HL-60 (cell line): Measurements from ENCODE around the gene ZFAND3.

Experiments used
- DNase-seq, 2 experiments: peaks; one replicate each; pipeline ENCODE4 v3.0.0-alpha.2; 2010 to 2020; ENCODE audit warnings: low read depth in 1 of 2, low spot score in 1 of 2
- H3K27ac ChIP-seq: fragments of 250-450 bp; sonication (Bioruptor Pico); replicated peaks from 2 replicates; pipeline ENCODE4 v1.5.1; 2020; ENCODE audit warnings: mild to moderate bottlenecking, moderate library complexity
- H3K27me3 ChIP-seq: fragments of 250-450 bp; sonication (Bioruptor Pico); 2 replicates; pipeline ENCODE4 v1.5.1; 2021; ENCODE audit warnings: mild to moderate bottlenecking, moderate library complexity; ENCODE audit not compliant: insufficient read depth, poor library complexity, severe bottlenecking
- H3K4me3 ChIP-seq: replicated peaks from 2 replicates; pipeline ENCODE4 v1.5.1; 2011; ENCODE audit warnings: mild to moderate bottlenecking, control low read depth, low read length; ENCODE audit not compliant: insufficient read depth
- CTCF ChIP-seq: IDR thresholded peaks from one replicate; pipeline ENCODE4 v1.5.1; 2011; ENCODE audit warnings: low read length, control low read depth, inconsistent platforms; ENCODE audit not compliant: insufficient read depth
- GABPA ChIP-seq: IDR thresholded peaks from 2 replicates; pipeline ENCODE4 v1.6.1; 2012; ENCODE audit warnings: low read depth
- POLR2AphosphoS5 ChIP-seq: IDR thresholded peaks from 2 replicates; pipeline ENCODE4 v1.6.1; 2012; ENCODE audit warnings: low read depth
- REST ChIP-seq: IDR thresholded peaks from 2 replicates; pipeline ENCODE4 v1.6.1; 2012; ENCODE audit warnings: low read depth; ENCODE audit not compliant: insufficient replicate concordance
- SPI1 ChIP-seq: IDR thresholded peaks from 2 replicates; pipeline ENCODE4 v1.6.1; 2012; ENCODE audit warnings: low read depth, mild to moderate bottlenecking, borderline replicate concordance

ZFAND3 gene

GRCh38 chr6:37913210-37913609 lies 93.7 kb downstream of the ZFAND3 start:
- H3K4me3 ChIP-seq: no peak overlapping the region
- no peaks in the 10 kb centered on the region for H3K27me3 ChIP-seq
- H3K27ac ChIP-seq: no peak overlapping the region
- TF ChIP-seq POLR2AphosphoS5 (no peak), SPI1 (no peak), REST (no peak), CTCF (no peak), GABPA (no peak)
- no peak for DNase-seq

- no peak overlapping the region for H3K4me3 ChIP-seq
- DNase-seq: no peak
- TF ChIP-seq CTCF (no peak), REST (no peak), SPI1 (no peak), POLR2AphosphoS5 (no peak), GABPA (no peak)
- no peaks in the 10 kb centered on the region for H3K27me3 ChIP-seq
- no peak overlapping the region for H3K27ac ChIP-seq
Observed at GRCh38 chr6:37915463-37915862, 95.9 kb downstream of the ZFAND3 start.

GRCh38 chr6:37916149-37916548 lies 96.6 kb downstream of the ZFAND3 start:
- TF ChIP-seq REST: no peak
- no peak for TF ChIP-seq GABPA
- no peak for TF ChIP-seq CTCF
- no peak for TF ChIP-seq POLR2AphosphoS5
- TF ChIP-seq SPI1: no peak
- Histone ChIP-seq H3K27me3 (no peaks in the 10 kb centered on the region), H3K4me3 (no peak overlapping the region), H3K27ac (no peak overlapping the region)
- DNase-seq: peak in 1 of 2 experiments; percentile 18
